Measurements from ENCODE around the gene SP7. TPM values are rescaled to one million over a fixed set of nuclear protein-coding genes. Genes with fewer than 3 reads are reported as not detected.

Gene SP7
- total and polyA plus RNA-seq, 2 experiments from 2014 or later = 0.17 TPM; not detected in 1

DNA sequence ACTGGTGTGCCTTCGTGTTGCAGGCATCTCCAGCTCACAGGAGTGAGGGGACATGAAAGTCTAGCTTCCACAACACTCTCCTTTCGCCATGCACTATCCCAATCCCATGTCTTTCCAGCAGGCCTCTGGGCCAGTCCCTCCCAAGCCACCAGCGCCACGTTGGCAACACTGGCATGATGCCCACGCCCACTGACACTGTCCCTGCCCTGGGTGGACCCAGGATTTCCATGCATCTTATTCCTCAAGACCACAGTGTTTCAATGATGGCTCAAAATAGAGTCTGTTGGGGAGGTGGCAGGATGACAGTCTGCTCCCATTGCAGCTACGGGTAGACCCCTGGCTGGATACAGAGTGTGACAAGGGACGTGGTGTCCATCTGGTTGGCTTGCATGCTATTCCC lies 2.3 kb downstream of the SP7 start:
- Histone ChIP-seq H3K27ac (ENCODE audit: low read depth) (no peak overlapping the region), H3K4me1 (ENCODE audit: insufficient read depth) (peaks cover 23% of the 10 kb centered on the region), H3K36me3 (ENCODE audit: insufficient read depth) (no peaks in the 10 kb centered on the region), H3K4me3 (no peak overlapping the region), H4K20me1 (replicated peaks; ENCODE audit: insufficient read depth) (no peaks in the 10 kb centered on the region), H3K79me2 (replicated peaks; ENCODE audit: insufficient read depth) (no peaks in the 10 kb centered on the region), H3K27me3 (ENCODE audit: insufficient read depth) (peaks cover 43% of the 10 kb centered on the region), H3F3A (replicated peaks; ENCODE audit: low read depth) (no peaks in the 10 kb centered on the region), H3K4me2 (no peak overlapping the region), H2AFZ (no peak overlapping the region), H3K9me2 (ENCODE audit: insufficient read depth) (no peaks in the 10 kb centered on the region)
- TF ChIP-seq EZH2phosphoT487 (IDR thresholded peaks at IDR 0.05; ENCODE audit: unreplicated experiment) (no peak), JUNB (IDR thresholded peaks at IDR 0.05; ENCODE audit: unreplicated experiment) (no peak), POLR2AphosphoS5 (IDR thresholded peaks at IDR 0.05; ENCODE audit: low read depth) (no peak), ZNF114 (CRISPR knock-in tag; IDR thresholded peaks at IDR 0.05) (no peak), ETS1 (IDR thresholded peaks at IDR 0.05) (no peak), EZH2 (IDR thresholded peaks at IDR 0.05; ENCODE audit: low read depth, unreplicated experiment) (no peak), STAT1 (IDR thresholded peaks at IDR 0.05; ENCODE audit: unreplicated experiment) (no peak), NANOG (IDR thresholded peaks at IDR 0.05; ENCODE audit: borderline replicate concordance) (no peak), CREB1 (CRISPR knock-in tag; IDR thresholded peaks at IDR 0.05; ENCODE audit: low read depth) (no peak), ZNF331 (CRISPR knock-in tag; IDR thresholded peaks at IDR 0.05; ENCODE audit: low read depth) (no peak)
- TF ChIP-seq, protein P1, sequence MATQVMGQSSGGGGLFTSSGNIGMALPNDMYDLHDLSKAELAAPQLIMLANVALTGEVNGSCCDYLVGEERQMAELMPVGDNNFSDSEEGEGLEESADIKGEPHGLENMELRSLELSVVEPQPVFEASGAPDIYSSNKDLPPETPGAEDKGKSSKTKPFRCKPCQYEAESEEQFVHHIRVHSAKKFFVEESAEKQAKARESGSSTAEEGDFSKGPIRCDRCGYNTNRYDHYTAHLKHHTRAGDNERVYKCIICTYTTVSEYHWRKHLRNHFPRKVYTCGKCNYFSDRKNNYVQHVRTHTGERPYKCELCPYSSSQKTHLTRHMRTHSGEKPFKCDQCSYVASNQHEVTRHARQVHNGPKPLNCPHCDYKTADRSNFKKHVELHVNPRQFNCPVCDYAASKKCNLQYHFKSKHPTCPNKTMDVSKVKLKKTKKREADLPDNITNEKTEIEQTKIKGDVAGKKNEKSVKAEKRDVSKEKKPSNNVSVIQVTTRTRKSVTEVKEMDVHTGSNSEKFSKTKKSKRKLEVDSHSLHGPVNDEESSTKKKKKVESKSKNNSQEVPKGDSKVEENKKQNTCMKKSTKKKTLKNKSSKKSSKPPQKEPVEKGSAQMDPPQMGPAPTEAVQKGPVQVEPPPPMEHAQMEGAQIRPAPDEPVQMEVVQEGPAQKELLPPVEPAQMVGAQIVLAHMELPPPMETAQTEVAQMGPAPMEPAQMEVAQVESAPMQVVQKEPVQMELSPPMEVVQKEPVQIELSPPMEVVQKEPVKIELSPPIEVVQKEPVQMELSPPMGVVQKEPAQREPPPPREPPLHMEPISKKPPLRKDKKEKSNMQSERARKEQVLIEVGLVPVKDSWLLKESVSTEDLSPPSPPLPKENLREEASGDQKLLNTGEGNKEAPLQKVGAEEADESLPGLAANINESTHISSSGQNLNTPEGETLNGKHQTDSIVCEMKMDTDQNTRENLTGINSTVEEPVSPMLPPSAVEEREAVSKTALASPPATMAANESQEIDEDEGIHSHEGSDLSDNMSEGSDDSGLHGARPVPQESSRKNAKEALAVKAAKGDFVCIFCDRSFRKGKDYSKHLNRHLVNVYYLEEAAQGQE (IDR thresholded peaks at IDR 0.05; ENCODE audit: unreplicated experiment) = no peak
- TF ChIP-seq, protein P2, sequence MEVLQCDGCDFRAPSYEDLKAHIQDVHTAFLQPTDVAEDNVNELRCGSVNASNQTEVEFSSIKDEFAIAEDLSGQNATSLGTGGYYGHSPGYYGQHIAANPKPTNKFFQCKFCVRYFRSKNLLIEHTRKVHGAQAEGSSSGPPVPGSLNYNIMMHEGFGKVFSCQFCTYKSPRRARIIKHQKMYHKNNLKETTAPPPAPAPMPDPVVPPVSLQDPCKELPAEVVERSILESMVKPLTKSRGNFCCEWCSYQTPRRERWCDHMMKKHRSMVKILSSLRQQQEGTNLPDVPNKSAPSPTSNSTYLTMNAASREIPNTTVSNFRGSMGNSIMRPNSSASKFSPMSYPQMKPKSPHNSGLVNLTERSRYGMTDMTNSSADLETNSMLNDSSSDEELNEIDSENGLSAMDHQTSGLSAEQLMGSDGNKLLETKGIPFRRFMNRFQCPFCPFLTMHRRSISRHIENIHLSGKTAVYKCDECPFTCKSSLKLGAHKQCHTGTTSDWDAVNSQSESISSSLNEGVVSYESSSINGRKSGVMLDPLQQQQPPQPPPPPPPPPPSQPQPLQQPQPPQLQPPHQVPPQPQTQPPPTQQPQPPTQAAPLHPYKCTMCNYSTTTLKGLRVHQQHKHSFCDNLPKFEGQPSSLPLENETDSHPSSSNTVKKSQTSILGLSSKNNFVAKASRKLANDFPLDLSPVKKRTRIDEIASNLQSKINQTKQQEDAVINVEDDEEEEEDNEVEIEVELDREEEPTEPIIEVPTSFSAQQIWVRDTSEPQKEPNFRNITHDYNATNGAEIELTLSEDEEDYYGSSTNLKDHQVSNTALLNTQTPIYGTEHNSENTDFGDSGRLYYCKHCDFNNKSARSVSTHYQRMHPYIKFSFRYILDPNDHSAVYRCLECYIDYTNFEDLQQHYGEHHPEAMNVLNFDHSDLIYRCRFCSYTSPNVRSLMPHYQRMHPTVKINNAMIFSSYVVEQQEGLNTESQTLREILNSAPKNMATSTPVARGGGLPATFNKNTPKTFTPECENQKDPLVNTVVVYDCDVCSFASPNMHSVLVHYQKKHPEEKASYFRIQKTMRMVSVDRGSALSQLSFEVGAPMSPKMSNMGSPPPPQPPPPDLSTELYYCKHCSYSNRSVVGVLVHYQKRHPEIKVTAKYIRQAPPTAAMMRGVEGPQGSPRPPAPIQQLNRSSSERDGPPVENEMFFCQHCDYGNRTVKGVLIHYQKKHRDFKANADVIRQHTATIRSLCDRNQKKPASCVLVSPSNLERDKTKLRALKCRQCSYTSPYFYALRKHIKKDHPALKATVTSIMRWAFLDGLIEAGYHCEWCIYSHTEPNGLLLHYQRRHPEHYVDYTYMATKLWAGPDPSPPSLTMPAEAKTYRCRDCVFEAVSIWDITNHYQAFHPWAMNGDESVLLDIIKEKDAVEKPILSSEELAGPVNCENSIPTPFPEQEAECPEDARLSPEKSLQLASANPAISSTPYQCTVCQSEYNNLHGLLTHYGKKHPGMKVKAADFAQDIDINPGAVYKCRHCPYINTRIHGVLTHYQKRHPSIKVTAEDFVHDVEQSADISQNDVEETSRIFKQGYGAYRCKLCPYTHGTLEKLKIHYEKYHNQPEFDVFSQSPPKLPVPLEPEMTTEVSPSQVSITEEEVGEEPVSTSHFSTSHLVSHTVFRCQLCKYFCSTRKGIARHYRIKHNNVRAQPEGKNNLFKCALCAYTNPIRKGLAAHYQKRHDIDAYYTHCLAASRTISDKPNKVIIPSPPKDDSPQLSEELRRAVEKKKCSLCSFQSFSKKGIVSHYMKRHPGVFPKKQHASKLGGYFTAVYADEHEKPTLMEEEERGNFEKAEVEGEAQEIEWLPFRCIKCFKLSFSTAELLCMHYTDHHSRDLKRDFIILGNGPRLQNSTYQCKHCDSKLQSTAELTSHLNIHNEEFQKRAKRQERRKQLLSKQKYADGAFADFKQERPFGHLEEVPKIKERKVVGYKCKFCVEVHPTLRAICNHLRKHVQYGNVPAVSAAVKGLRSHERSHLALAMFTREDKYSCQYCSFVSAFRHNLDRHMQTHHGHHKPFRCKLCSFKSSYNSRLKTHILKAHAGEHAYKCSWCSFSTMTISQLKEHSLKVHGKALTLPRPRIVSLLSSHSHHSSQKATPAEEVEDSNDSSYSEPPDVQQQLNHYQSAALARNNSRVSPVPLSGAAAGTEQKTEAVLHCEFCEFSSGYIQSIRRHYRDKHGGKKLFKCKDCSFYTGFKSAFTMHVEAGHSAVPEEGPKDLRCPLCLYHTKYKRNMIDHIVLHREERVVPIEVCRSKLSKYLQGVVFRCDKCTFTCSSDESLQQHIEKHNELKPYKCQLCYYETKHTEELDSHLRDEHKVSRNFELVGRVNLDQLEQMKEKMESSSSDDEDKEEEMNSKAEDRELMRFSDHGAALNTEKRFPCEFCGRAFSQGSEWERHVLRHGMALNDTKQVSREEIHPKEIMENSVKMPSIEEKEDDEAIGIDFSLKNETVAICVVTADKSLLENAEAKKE (CRISPR knock-in tag; IDR thresholded peaks at IDR 0.05) = no peak
- TF ChIP-seq, protein P3, sequence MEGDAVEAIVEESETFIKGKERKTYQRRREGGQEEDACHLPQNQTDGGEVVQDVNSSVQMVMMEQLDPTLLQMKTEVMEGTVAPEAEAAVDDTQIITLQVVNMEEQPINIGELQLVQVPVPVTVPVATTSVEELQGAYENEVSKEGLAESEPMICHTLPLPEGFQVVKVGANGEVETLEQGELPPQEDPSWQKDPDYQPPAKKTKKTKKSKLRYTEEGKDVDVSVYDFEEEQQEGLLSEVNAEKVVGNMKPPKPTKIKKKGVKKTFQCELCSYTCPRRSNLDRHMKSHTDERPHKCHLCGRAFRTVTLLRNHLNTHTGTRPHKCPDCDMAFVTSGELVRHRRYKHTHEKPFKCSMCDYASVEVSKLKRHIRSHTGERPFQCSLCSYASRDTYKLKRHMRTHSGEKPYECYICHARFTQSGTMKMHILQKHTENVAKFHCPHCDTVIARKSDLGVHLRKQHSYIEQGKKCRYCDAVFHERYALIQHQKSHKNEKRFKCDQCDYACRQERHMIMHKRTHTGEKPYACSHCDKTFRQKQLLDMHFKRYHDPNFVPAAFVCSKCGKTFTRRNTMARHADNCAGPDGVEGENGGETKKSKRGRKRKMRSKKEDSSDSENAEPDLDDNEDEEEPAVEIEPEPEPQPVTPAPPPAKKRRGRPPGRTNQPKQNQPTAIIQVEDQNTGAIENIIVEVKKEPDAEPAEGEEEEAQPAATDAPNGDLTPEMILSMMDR (conservative IDR thresholded peaks at IDR 0.05; ENCODE audit: low read depth in 2 of 2) = no peak
- Mint-ChIP-seq H3K9me3 (no peaks in the 10 kb centered on the region; the same call in 2 of the 3 replicates), H3K4me3 (no peak overlapping the region), H3K27me3 (ENCODE audit: insufficient read depth, low read depth, poor library complexity) (peaks cover 22% of the 10 kb centered on the region), H3K27ac (no peak overlapping the region), H3K36me3 (ENCODE audit: low read depth) (no peaks in the 10 kb centered on the region), H3K4me1 (peaks cover 26% of the 10 kb centered on the region)
- no peak for DNase-seq (ENCODE audit: low spot score)
- ATAC-seq = no peak
